HuH-7 (cell line): Measurements from ENCODE around the gene SMYD3.
"Not testable (repeated sequence)": the region's sequence is repeated elsewhere in the genome, so short reads cannot be mapped to it uniquely, and the experiment has no call there.

ENCODE experiments used
- DNase-seq: peaks from one replicate; pipeline ENCODE4 v3.0.0; 2011; ENCODE audit warnings: low spot score

Gene SMYD3

DNA sequence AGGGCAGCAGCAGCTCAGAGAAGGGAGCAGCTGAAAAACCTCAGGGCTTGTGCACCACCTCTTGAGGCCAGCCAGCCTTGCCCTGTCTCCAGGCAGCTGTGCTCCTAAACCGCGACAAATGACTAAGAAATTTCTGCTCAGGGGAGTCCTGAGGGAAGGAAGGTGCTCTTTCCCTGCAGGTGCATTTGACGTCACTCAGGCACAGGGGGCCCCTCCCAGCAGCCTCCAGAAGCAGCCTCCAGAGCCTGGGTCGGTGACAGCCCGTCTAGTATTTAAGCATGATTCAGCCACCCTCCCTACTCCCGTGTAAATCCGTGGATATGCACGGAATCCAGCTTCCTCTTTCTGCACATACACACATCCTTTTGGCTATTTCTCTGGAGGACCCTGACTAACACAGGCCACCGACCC, 791.8 kb downstream of the SMYD3 start:
- DNase-seq = no peak

GRCh38 chr1:245714027-245714426, 793.1 kb downstream of the SMYD3 start:
- not testable (repeated sequence) for DNase-seq

GRCh38 chr1:245710961-245711903, 795.8 kb downstream of the SMYD3 start:
- no peak for DNase-seq

DNA sequence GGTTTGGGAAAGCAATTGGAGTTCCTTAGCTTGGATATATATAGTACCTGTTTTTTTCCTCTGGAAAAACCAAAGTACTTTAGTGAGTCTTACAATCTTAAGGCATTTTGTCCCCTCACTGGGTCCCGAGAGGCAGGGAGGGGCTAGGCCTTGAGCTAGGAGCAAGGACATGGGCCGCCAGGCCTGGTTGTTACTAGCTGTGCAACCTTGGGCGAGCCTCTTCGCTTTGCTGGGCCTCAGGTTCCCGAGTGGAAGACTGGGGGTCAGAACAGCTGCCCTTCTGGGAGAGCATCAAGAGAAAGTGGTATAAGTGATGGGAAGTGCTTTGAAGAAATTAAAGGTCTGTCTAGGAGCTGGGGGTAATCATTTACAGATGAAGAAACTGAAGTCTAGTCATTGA, 799.1 kb downstream of the SMYD3 start:
- no peak for DNase-seq

DNA sequence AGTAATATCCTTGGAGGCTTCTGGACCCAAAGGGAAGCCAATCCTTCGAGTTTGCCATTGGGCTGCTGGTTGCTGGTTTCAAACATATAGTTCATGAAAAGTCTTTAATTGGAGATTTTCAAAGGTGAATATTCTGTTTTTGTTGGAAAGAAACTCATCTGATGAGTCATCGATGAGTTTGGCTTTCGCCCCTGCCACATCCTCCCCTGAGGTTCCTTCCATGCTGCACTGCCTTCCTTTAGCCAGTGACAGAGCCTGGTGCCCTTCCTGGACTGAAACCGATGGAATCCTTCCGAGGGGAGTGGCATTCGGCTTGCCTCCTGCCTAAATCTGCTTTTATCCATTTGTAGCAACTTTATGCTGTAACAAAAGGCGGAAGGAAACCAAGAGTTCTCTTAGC, 802.3 kb downstream of the SMYD3 start:
- no peak for DNase-seq

GRCh38 chr1:245704341-245704740, 802.7 kb downstream of the SMYD3 start:
- no peak for DNase-seq

GRCh38 chr1:245702346-245702745, 804.7 kb downstream of the SMYD3 start:
- DNase-seq = no peak

- DNase-seq = no peak
Observed at GRCh38 chr1:245701631-245702030, 805.4 kb downstream of the SMYD3 start.

DNA sequence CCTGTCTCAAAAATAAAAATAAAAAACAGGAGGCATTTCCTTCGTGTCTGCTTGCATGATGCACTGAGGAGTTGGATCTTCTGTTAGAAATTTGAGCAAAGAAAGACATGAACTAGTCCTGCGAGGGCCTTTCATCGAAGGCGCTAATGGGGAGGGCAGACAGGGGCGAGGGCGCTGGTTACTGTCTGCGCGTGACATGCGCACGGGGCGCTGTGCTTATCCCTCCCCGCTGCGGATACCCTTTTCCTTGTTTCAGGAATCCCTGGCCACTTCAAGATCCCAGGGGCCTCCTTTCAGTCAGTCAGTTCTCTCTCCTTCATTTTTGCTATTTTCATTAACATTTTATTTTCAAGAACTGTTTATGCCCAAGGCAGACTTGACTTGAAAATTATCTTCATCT, 806.4 kb downstream of the SMYD3 start:
- DNase-seq = no peak
